Activated CD8-positive, alpha-beta T cell treated with anti-CD3 and anti-CD28 coated beads for 36 hours (primary cell): ENCODE data around the gene CCNI. TPM values are rescaled to one million over a fixed set of nuclear protein-coding genes. Genes with fewer than 3 reads are reported as not detected.
A peak's percentile ranks its signal among the peaks of the same experiment; 100 is the strongest.
"Not testable (repeated sequence)": the region's sequence is repeated elsewhere in the genome, so short reads cannot be mapped to it uniquely, and the experiment has no call there.

Experiments used
- ATAC-seq: fragments of 200-7000 bp; cut with Tn5 transposase; one replicate; pipeline ENCODE4 v1.10.0; 2021; ENCODE audit warnings: mild to moderate bottlenecking, moderate library complexity
- CTCF ChIA-PET: fragments of 350-600 bp; sonication (Branson Sonifier 250); formaldehyde crosslinking; loops from one replicate; lab custom pipeline; 2021; ENCODE audit warnings: antibody characterized with exemption; lab: Charles Lee
- POLR2A ChIA-PET: fragments of 350-600 bp; sonication (Branson Sonifier 250); formaldehyde crosslinking; loops from one replicate; lab custom pipeline; 2021; ENCODE audit warnings: antibody characterized with exemption; lab: Charles Lee
- DNase-seq: peaks from one replicate; pipeline ENCODE4 v3.0.0-alpha.2; 2020
- H3K27ac Mint-ChIP-seq: one replicate; pipeline ENCODE4 v1.8.0; 2021; ENCODE audit warnings: mild to moderate bottlenecking, mixed read lengths
- H3K27me3 Mint-ChIP-seq: one replicate; pipeline ENCODE4 v1.8.0; 2021; ENCODE audit warnings: mixed read lengths
- H3K36me3 Mint-ChIP-seq: one replicate; pipeline ENCODE4 v1.8.0; 2021; ENCODE audit warnings: low read depth, mixed read lengths
- H3K4me1 Mint-ChIP-seq: one replicate; pipeline ENCODE4 v1.8.0; 2021; ENCODE audit warnings: low read depth, mixed read lengths
- H3K4me3 Mint-ChIP-seq: one replicate; pipeline ENCODE4 v1.8.0; 2021; ENCODE audit warnings: mild to moderate bottlenecking, moderate library complexity, mixed read lengths
- H3K9me3 Mint-ChIP-seq: one replicate; pipeline ENCODE4 v1.8.0; 2021; ENCODE audit warnings: mixed read lengths
- intact Hi-C: fragments of 100-400 bp; cut with micrococcal nuclease; formaldehyde crosslinking; loops from one replicate; pipeline ENCODE4 v1.10.0; 2022
- total RNA-seq, 2 experiments: library from RNA; stranded (reverse); gene quantifications; one replicate each; pipeline ENCODE4 v1.2.3, GENCODE V29; 2021
- TF ChIP-seq, protein P1 (sequence below): fragments of 200-600 bp; IDR thresholded peaks from one replicate; pipeline ENCODE4 v1.8.0; 2022; ENCODE audit warnings: antibody characterized with exemption, mild to moderate bottlenecking

Gene CCNI
- total RNA-seq, 2 experiments from 2014 or later: 257 to 272 TPM

DNA sequence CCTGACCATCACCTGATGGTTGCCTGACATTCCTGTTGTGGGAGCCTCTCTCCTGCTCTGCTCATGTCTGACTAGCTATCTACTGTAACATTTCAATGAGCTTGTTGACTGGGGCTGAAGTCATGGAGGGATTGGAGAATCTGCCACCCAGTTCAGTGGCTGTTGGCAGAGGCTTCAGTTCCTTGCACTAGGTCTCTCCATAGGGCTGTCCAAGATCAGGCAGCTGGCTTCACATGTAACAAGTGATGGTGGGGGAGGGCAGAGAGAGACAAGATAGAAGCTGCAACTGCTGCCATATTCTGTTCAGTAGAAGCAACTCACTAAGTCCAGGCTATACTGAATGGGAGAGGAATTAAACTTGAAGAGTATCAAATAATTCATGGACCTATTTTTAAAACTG lies 14.1 kb upstream of the CCNI start:
- H3K9me3 Mint-ChIP-seq: no peaks in the 10 kb centered on the region
- ChIA-PET CTCF (interaction anchor here (0.9 kb wide), 1 partner anchor 114 kb away, joined by 4 read pairs; no protein-coding TSS in a partner anchor), POLR2A (interaction anchor here (0.9 kb wide), 1 partner anchor 8 kb away, joined by 4 read pairs; no protein-coding TSS in a partner anchor)
- peaks cover 3% of the 10 kb centered on the region for H3K4me1 Mint-ChIP-seq
- intact Hi-C loops: no loop called here
- no peaks in the 10 kb centered on the region for H3K27me3 Mint-ChIP-seq
- peaks cover 3% of the 10 kb centered on the region for H3K36me3 Mint-ChIP-seq
- ATAC-seq (no peak), DNase-seq (no peak)
- H3K27ac Mint-ChIP-seq: no peak overlapping the region
- H3K4me3 Mint-ChIP-seq: no peak overlapping the region
- TF ChIP-seq, protein P1, sequence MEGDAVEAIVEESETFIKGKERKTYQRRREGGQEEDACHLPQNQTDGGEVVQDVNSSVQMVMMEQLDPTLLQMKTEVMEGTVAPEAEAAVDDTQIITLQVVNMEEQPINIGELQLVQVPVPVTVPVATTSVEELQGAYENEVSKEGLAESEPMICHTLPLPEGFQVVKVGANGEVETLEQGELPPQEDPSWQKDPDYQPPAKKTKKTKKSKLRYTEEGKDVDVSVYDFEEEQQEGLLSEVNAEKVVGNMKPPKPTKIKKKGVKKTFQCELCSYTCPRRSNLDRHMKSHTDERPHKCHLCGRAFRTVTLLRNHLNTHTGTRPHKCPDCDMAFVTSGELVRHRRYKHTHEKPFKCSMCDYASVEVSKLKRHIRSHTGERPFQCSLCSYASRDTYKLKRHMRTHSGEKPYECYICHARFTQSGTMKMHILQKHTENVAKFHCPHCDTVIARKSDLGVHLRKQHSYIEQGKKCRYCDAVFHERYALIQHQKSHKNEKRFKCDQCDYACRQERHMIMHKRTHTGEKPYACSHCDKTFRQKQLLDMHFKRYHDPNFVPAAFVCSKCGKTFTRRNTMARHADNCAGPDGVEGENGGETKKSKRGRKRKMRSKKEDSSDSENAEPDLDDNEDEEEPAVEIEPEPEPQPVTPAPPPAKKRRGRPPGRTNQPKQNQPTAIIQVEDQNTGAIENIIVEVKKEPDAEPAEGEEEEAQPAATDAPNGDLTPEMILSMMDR: no peak

DNA sequence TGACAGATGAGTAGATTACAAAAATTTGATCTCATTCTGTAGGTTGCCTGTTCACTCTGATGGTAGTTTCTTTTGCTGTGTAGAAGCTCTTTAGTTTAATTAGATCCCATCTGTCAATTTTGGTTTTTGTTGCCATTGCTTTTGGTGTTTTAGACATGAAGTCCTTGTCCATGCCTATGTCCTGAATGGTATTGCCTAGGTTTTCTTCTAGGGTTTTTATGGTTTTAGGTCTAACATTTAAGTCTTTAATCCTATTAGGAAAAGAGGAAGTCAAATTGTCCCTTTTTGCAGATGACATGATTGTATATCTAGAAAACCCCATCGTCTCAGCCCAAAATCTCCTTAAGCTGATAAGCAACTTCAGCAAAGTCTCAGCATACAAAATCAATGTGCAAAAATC lies 11.2 kb upstream of the CCNI start:
- POLR2A ChIA-PET, ATAC-seq, H3K9me3 Mint-ChIP-seq, H3K27me3 Mint-ChIP-seq, H3K36me3 Mint-ChIP-seq, intact Hi-C loops, DNase-seq, H3K4me1 Mint-ChIP-seq, H3K27ac Mint-ChIP-seq, H3K4me3 Mint-ChIP-seq: not testable (repeated sequence)
- CTCF ChIA-PET: interaction anchor here (2.1 kb wide), 1 partner anchor 117 kb away, joined by 10 read pairs; no protein-coding TSS in a partner anchor

DNA sequence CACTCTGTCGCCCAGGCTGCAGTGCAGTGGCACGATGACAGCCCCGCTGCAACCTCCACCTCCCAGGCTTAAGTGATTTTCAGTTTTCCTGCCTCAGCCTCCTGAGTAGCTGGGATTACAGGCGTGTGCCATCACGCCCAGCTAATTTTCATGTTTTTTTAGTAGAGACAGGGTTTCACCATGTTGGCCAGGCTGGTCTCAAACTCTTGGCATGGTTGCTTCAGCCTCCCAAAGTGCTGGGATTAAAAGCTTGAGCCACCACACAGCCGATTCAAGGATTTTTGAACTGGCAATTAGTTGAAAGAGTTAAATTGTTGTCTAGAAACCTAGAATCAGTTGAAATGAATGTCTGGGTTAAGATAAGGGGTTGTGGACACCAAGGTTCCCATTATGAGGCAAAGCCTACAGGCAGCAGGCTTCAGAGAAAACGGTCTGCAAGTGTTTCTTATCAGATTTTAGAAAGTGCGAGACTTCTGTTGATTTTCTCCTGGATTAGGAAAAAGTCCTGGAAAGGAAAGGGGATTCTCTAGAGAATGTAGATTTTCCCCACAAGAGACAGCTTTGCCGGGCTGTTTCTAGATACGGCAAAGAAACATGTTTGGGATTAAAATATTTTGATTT lies 8.3 kb upstream of the CCNI start:
- Mint-ChIP-seq H3K27me3 (no peaks in the 10 kb centered on the region), H3K27ac (no peak overlapping the region), H3K4me1 (peaks cover 15% of the 10 kb centered on the region), H3K9me3 (no peaks in the 10 kb centered on the region), H3K4me3 (no peak overlapping the region), H3K36me3 (peaks cover 4% of the 10 kb centered on the region)
- CTCF ChIA-PET: interaction anchor here (1.3 to 4.1 kb wide), 3 partner anchors 11 to 57 kb away, joined by 3 to 39 read pairs (median 4); no protein-coding TSS in a partner anchor
- TF ChIP-seq, protein P1: no peak
- ATAC-seq (no peak), DNase-seq (no peak)
- POLR2A ChIA-PET: no interaction called here
- intact Hi-C loops: no loop called here

DNA sequence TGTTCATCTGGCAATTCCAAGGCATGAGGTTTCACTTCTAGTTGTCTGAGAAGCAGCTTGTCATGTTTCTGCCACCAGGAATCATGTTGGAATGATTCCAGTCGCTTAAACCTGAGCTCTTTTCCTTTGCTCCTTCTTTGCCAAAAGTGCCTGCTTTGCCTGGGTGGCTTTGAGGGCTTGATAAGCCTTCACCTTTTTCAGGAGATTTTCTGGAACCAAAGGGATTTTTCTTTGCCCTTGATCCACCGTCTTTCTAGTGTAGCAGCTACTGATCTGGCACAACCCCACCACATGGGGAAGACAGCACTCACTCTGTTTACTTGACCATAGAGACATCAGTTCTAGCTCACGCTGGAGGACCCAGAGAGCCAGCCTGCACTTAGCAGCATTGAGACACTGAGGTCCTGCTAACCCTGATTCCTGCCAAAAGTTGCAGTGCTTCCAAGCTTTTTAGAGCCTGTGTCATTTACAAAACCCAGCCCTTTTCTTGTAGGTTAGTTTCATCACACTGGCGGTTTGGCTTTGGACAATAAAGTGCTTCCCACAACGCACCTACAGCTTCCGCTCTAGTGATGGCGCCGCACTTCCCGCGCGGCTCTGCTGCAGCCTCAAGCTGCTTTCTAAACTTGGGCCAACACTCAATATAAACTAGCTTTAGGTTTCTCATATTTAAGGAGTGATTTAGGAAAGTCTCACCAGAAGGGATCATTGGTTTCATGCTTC lies 7.3 kb upstream of the CCNI start:
- Mint-ChIP-seq H3K27me3 (no peaks in the 10 kb centered on the region), H3K9me3 (no peaks in the 10 kb centered on the region), H3K36me3 (peaks cover 6% of the 10 kb centered on the region), H3K4me1 (peaks cover 20% of the 10 kb centered on the region), H3K27ac (no peak overlapping the region), H3K4me3 (no peak overlapping the region)
- POLR2A ChIA-PET: interaction anchor here (0.6 to 1.4 kb wide), 2 partner anchors 10 to 28 kb away, joined by 3 to 4 read pairs; no protein-coding TSS in a partner anchor
- no peak for DNase-seq
- TF ChIP-seq, protein P1: no peak
- no peak for ATAC-seq
- intact Hi-C loops: no loop called here
- CTCF ChIA-PET: interaction anchor here (0.8 to 4.1 kb wide), 6 partner anchors 10 to 120 kb away, joined by 3 to 39 read pairs (median 4); no protein-coding TSS in a partner anchor

DNA sequence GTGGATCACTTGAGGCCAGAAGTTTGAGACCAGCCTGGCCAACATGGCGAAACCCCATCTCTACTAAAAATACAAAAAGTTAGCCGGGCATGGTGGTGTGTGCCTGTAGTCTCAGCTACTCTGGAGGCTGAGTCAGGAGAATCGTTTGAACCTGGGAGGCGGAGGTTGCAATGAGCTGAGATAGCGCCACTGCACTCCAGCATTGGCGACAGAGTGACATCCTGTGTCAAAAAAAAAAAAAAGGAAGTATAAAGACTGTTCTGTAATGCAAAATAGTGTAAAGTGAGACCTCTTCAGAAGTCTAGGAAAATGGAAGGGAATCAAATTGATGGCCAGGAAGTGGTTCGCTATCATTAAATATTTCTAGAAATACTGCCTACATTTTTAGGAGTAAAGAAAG lies 5.0 kb upstream of the CCNI start:
- H3K9me3 Mint-ChIP-seq, ATAC-seq, H3K36me3 Mint-ChIP-seq, H3K27me3 Mint-ChIP-seq, intact Hi-C loops: not testable (repeated sequence)
- Mint-ChIP-seq H3K4me1 (peaks cover 31% of the 10 kb centered on the region), H3K4me3 (peak overlapping the region; percentile 38), H3K27ac (peak overlapping the region; percentile 50)
- CTCF ChIA-PET: interaction anchor here (1.1 to 4.1 kb wide), 4 partner anchors 15 to 123 kb away, joined by 3 to 39 read pairs (median 6); no protein-coding TSS in a partner anchor
- POLR2A ChIA-PET: interaction anchor here (0.7 to 1.3 kb wide), 2 partner anchors 9 to 11 kb away, joined by 3 to 4 read pairs; no protein-coding TSS in a partner anchor
- peak; percentile 52 for DNase-seq
